GM12864 (cell line): Measurements from ENCODE around the gene NPIPB6.

Experiments used
- DNase-seq: peaks from one replicate; pipeline ENCODE4 v3.0.0-alpha.2; 2011; ENCODE audit warnings: low read depth
- H3K4me3 ChIP-seq: 2 replicates; pipeline ENCODE4 v1.5.1; 2011; ENCODE audit warnings: mild to moderate bottlenecking, low read depth, low read length, control low read depth
- TF ChIP-seq, protein P1 (sequence below): IDR thresholded peaks from 2 replicates; pipeline ENCODE4 v1.5.1; 2011; ENCODE audit warnings: low read depth, mild to moderate bottlenecking, moderate library complexity, low read length, control low read depth, inconsistent platforms; ENCODE audit errors: missing control alignments

Gene NPIPB6

DNA sequence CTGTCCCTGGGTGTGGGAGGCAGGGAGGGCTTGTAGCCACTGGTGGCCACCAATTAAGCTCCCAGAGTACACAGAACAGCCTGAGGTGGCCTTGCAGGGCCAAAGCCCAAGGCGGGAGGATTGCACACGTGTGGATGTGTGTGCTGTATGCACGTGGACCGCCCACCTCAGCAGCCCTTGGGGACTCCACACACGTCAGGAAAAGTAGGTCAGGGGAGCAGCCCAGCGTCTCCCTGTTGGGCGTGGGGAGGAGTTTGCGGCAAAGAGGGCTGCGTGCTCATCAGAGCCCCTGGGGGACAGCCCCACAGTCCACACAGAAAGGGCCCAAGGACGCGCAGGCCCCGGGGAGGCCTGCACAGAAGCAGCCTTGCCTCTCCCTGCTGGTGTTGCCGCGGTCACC is 51.4 kb downstream of the NPIPB6 start:
- TF ChIP-seq, protein P1, sequence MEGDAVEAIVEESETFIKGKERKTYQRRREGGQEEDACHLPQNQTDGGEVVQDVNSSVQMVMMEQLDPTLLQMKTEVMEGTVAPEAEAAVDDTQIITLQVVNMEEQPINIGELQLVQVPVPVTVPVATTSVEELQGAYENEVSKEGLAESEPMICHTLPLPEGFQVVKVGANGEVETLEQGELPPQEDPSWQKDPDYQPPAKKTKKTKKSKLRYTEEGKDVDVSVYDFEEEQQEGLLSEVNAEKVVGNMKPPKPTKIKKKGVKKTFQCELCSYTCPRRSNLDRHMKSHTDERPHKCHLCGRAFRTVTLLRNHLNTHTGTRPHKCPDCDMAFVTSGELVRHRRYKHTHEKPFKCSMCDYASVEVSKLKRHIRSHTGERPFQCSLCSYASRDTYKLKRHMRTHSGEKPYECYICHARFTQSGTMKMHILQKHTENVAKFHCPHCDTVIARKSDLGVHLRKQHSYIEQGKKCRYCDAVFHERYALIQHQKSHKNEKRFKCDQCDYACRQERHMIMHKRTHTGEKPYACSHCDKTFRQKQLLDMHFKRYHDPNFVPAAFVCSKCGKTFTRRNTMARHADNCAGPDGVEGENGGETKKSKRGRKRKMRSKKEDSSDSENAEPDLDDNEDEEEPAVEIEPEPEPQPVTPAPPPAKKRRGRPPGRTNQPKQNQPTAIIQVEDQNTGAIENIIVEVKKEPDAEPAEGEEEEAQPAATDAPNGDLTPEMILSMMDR, result no peak
- no peak for DNase-seq
- no peak overlapping the region for H3K4me3 ChIP-seq

DNA sequence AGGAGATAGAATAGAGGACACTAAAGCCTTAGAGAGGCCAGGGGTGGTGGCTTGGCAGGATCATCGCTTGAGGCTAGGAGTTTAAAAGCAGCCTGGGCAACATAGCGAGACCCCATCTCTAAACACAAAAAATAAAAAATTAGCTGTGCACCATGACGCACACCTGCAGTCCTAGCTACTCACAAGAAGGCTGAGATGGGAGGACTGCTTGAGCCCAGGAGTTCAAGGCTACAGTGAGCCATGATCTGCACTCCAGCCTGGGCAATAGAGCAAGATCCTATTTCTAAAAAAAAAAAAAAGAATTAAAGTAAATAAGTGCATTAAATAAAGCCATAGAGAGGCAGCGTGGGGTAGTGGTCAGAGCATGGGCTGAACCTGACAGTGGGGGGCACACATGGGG is 51.9 kb downstream of the NPIPB6 start:
- H3K4me3 ChIP-seq, result no peak overlapping the region
- TF ChIP-seq, protein P1, result no peak
- DNase-seq, result no peak

DNA sequence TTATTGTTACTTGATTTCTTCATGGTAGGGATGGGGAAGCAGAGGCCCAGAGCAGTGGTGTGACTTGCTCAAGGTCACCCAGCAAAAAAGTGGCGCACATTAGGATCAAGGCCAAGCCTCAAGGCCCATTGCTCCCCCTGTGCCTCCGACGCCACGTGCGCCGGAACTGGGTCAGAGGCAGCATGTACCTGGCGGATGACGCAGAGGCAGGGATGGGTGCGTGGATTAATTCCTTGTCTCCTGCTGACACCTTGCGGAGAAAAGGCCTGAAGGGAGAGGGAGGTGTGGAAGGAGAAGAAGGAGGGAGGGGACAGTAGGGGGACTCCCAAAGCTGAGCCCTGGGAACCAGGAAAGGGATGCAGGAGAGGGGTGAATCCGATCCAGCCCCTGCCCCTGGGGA is 52.5 kb downstream of the NPIPB6 start:
- no peak overlapping the region for H3K4me3 ChIP-seq
- TF ChIP-seq, protein P1, result no peak
- DNase-seq, result no peak

DNA sequence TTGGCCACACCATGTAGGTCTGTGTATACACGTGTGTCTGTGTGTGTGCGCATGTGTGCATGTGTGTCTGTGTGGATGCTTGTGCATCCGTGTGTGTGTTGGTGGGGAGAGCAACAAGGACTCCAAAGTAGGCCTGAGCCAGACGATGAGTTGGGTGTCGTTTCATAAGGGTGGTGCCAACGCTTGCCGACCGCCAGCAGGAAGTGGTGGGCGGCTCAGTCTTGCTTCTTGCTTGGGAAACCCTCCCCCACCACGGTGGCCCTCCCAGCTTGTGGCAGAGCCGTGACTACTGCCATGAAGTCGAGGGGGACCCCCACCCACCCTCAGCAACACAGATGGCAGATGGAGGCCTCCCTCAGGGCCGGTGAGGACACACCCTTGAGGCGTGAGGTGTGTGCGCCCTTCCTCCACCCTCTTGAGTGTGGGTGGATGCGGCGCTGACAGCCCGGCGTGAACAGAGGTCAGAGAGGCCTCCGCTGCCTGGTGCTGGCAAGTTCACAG is 53.4 kb downstream of the NPIPB6 start:
- DNase-seq, result no peak
- TF ChIP-seq, protein P1, result no peak
- H3K4me3 ChIP-seq, result no peak overlapping the region

DNA sequence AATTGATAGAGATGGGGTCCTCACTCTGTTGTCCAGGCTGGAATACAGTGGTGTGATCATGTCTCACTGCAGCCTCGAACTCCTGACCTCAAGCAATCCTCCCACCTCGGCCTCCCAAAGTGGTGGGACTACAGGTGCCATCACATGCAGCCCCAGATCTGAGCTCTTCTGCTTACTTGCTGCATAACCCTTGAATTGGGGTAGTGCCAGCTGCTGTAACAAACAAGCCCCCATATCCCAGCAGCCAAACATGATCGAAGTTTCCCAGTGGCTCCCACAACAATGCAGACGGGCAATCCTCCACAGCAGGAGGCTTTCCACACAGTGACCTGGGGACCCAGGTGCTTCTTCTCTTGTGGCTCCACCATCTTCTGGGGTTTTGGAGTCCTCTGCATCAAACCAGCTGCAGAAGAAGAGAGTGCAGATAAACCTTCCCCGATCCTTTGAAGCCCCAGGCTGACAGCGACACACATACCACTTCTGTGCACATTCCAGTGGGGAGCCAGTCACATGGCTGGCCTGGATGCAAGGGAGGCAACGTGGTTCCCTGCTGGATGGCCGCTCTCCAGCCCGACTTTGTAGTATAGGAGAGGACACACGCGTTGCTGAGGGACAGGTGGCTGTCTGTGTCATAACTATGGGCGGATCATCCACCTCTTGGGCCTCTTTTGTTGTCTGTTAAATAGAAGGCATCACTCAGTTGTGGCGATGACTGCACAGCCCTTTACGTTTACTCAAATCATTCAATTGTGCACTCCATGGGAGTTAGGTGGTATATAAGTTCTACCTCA is 54.3 kb downstream of the NPIPB6 start:
- H3K4me3 ChIP-seq, result no peak overlapping the region
- TF ChIP-seq, protein P1, result no peak

GRCh38 chr16:28307936-28308335 is 55.4 kb downstream of the NPIPB6 start:
- H3K4me3 ChIP-seq, result no peak overlapping the region
- no peak for DNase-seq
- TF ChIP-seq, protein P1, result no peak

More for the DNA sequence above, 54.3 kb downstream of the NPIPB6 start:
- DNase-seq, result no peak

DNA sequence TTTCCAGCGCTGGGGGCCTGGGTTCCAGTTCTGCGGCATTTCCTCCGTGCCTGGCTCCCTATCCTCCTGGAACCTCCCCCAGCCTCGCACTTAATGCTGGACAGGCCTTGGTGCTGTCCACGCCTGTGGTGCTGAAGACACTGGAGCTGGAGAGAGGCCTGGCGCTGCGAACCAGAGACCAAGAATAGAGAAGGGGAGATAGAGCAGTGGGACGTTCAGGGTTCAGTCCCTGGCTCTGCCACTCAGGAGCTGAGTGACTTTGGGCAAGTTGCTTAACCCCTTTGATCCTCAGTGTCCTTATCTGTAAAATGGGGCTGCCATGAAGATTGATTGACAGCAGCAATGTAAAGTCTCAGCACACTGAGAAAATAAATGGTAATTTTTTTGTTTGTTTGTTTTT is 59.1 kb downstream of the NPIPB6 start:
- DNase-seq, result no peak

More for the DNA sequence above, 59.1 kb downstream of the NPIPB6 start:
- TF ChIP-seq, protein P1, result no peak
- no peak overlapping the region for H3K4me3 ChIP-seq
